IMR-90 (cell line): ENCODE results near the gene ZBTB32. TPM values are rescaled to one million over a fixed set of nuclear protein-coding genes. Genes with fewer than 3 reads are reported as not detected.

Source experiments
- polyA plus RNA-seq, 3 experiments: library from polyadenylated mRNA; depleted of rRNA; stranded (reverse); fragments of >200 nt; gene quantifications; 2 replicates each; pipeline ENCODE4 v1.2.3, GENCODE V29; 2012; ENCODE audit warnings: low replicate concordance in 1 of 3
- total RNA-seq: library from RNA; depleted of rRNA; stranded (reverse); fragments of >200 nt; gene quantifications from 2 replicates; pipeline ENCODE4 v1.2.3, GENCODE V29; 2012; rRNA removed

The ZBTB32 gene
- total and polyA plus RNA-seq, 2 of the 4 experiments (the other 2 are of a cell fraction) = not detected

Other genes starting within 250 kb of the ZBTB32 start
- not detected in 2 replicates for gene KRTDAP, start 214.1 kb upstream of the ZBTB32 start, total RNA-seq
- not detected in 2 replicates for gene KRTDAP, start 214.1 kb upstream of the ZBTB32 start, polyA plus RNA-seq (2012; rRNA removed)
- 0.28 and 0.36 TPM in 2 replicates for gene DMKN, start 190.9 kb upstream of the ZBTB32 start, total RNA-seq
- 2.2 and 2.4 TPM in 2 replicates for gene DMKN, start 190.9 kb upstream of the ZBTB32 start, polyA plus RNA-seq (2012; rRNA removed)
- 0.56 and 0.72 TPM in 2 replicates for gene SBSN, start 176.2 kb upstream of the ZBTB32 start, total RNA-seq
- gene SBSN, start 176.2 kb upstream of the ZBTB32 start, polyA plus RNA-seq (2012; rRNA removed) = 6.4 and 6.9 TPM in 2 replicates
- not detected in 2 replicates for gene GAPDHS, start 171.1 kb upstream of the ZBTB32 start, total RNA-seq
- gene GAPDHS, start 171.1 kb upstream of the ZBTB32 start, polyA plus RNA-seq (2012; rRNA removed) = not detected in 2 replicates
- 59.2 and 67.6 TPM in 2 replicates for gene TMEM147, start 158.9 kb upstream of the ZBTB32 start, total RNA-seq
- 108 and 132 TPM in 2 replicates for gene TMEM147, start 158.9 kb upstream of the ZBTB32 start, polyA plus RNA-seq (2012; rRNA removed)
- not detected in 2 replicates for gene ATP4A, start 140.9 kb upstream of the ZBTB32 start, total RNA-seq
- gene ATP4A, start 140.9 kb upstream of the ZBTB32 start, polyA plus RNA-seq (2012; rRNA removed) = not detected in 2 replicates
- not detected in 2 replicates for gene PMIS2, start 118.4 kb upstream of the ZBTB32 start, total RNA-seq
- not detected in 2 replicates for gene PMIS2, start 118.4 kb upstream of the ZBTB32 start, polyA plus RNA-seq (2012; rRNA removed)
- gene HAUS5, start 91.8 kb upstream of the ZBTB32 start, total RNA-seq = 3.1 and 3.4 TPM in 2 replicates
- 6.2 and 6.4 TPM in 2 replicates for gene HAUS5, start 91.8 kb upstream of the ZBTB32 start, polyA plus RNA-seq (2012; rRNA removed)
- 19.0 and 20.6 TPM in 2 replicates for gene RBM42, start 75.5 kb upstream of the ZBTB32 start, total RNA-seq
- 41.5 and 53.9 TPM in 2 replicates for gene RBM42, start 75.5 kb upstream of the ZBTB32 start, polyA plus RNA-seq (2012; rRNA removed)
- gene ETV2, start 62.8 kb upstream of the ZBTB32 start, total RNA-seq = 0.28 TPM in 1 of 2 replicates, not detected in the other
- gene ETV2, start 62.8 kb upstream of the ZBTB32 start, polyA plus RNA-seq (2012; rRNA removed) = 1.2 and 1.4 TPM in 2 replicates
- 913 and 983 TPM in 2 replicates for gene COX6B1, start 56.2 kb upstream of the ZBTB32 start, total RNA-seq
- 824 and 914 TPM in 2 replicates for gene COX6B1, start 56.2 kb upstream of the ZBTB32 start, polyA plus RNA-seq (2012; rRNA removed)
- not detected in 2 replicates for gene UPK1A, start 38.0 kb upstream of the ZBTB32 start, total RNA-seq
- gene UPK1A, start 38.0 kb upstream of the ZBTB32 start, polyA plus RNA-seq (2012; rRNA removed) = 0.20 and 0.21 TPM in 2 replicates
- gene KMT2B, start 13.4 kb downstream of the ZBTB32 start, total RNA-seq = 1.9 and 3.0 TPM in 2 replicates
- gene KMT2B, start 13.4 kb downstream of the ZBTB32 start, polyA plus RNA-seq (2012; rRNA removed) = 27.5 and 30.7 TPM in 2 replicates
- 0.72 and 2.8 TPM in 2 replicates for gene IGFLR1, start 37.9 kb downstream of the ZBTB32 start, total RNA-seq
- gene IGFLR1, start 37.9 kb downstream of the ZBTB32 start, polyA plus RNA-seq (2012; rRNA removed) = 2.7 and 3.8 TPM in 2 replicates
- gene U2AF1L4, start 40.9 kb downstream of the ZBTB32 start, total RNA-seq = 6.1 and 8.1 TPM in 2 replicates
- gene U2AF1L4, start 40.9 kb downstream of the ZBTB32 start, polyA plus RNA-seq (2012; rRNA removed) = 15.0 and 15.6 TPM in 2 replicates
- gene PSENEN, start 41.1 kb downstream of the ZBTB32 start, total RNA-seq = 8.6 and 9.0 TPM in 2 replicates
- 47.0 and 59.1 TPM in 2 replicates for gene PSENEN, start 41.1 kb downstream of the ZBTB32 start, polyA plus RNA-seq (2012; rRNA removed)
- 12.7 and 12.8 TPM in 2 replicates for gene LIN37, start 44.0 kb downstream of the ZBTB32 start, total RNA-seq
- gene LIN37, start 44.0 kb downstream of the ZBTB32 start, polyA plus RNA-seq (2012; rRNA removed) = 17.2 and 23.1 TPM in 2 replicates
- gene HSPB6, start 52.5 kb downstream of the ZBTB32 start, total RNA-seq = 5.7 and 6.9 TPM in 2 replicates
- gene HSPB6, start 52.5 kb downstream of the ZBTB32 start, polyA plus RNA-seq (2012; rRNA removed) = 188 and 206 TPM in 2 replicates
- 3.3 and 5.4 TPM in 2 replicates for gene PROSER3, start 53.6 kb downstream of the ZBTB32 start, total RNA-seq
- 17.9 and 21.8 TPM in 2 replicates for gene PROSER3, start 53.6 kb downstream of the ZBTB32 start, polyA plus RNA-seq (2012; rRNA removed)
- gene ARHGAP33, start 71.0 kb downstream of the ZBTB32 start, total RNA-seq = 0.28 and 0.72 TPM in 2 replicates
- gene ARHGAP33, start 71.0 kb downstream of the ZBTB32 start, polyA plus RNA-seq (2012; rRNA removed) = 11.9 and 16.3 TPM in 2 replicates
- not detected in 2 replicates for gene PRODH2, start 108.3 kb downstream of the ZBTB32 start, total RNA-seq
- not detected in 2 replicates for gene PRODH2, start 108.3 kb downstream of the ZBTB32 start, polyA plus RNA-seq (2012; rRNA removed)
- not detected in 2 replicates for gene NPHS1, start 147.9 kb downstream of the ZBTB32 start, total RNA-seq
- gene NPHS1, start 147.9 kb downstream of the ZBTB32 start, polyA plus RNA-seq (2012; rRNA removed) = not detected in 2 replicates
- not detected in 2 replicates for gene KIRREL2, start 152.4 kb downstream of the ZBTB32 start, total RNA-seq
- gene KIRREL2, start 152.4 kb downstream of the ZBTB32 start, polyA plus RNA-seq (2012; rRNA removed) = 0.04 TPM in 1 of 2 replicates, not detected in the other
- 4.7 and 6.7 TPM in 2 replicates for gene APLP1, start 164.0 kb downstream of the ZBTB32 start, total RNA-seq
- 41.0 and 44.3 TPM in 2 replicates for gene APLP1, start 164.0 kb downstream of the ZBTB32 start, polyA plus RNA-seq (2012; rRNA removed)
- gene NFKBID, start 196.0 kb downstream of the ZBTB32 start, total RNA-seq = 1.1 and 1.4 TPM in 2 replicates
- 12.3 and 13.3 TPM in 2 replicates for gene NFKBID, start 196.0 kb downstream of the ZBTB32 start, polyA plus RNA-seq (2012; rRNA removed)
- gene HCST, start 198.0 kb downstream of the ZBTB32 start, total RNA-seq = not detected in 2 replicates
- 0.93 and 1.5 TPM in 2 replicates for gene HCST, start 198.0 kb downstream of the ZBTB32 start, polyA plus RNA-seq (2012; rRNA removed)
- not detected in 2 replicates for gene TYROBP, start 203.7 kb downstream of the ZBTB32 start, total RNA-seq
- not detected in 2 replicates for gene TYROBP, start 203.7 kb downstream of the ZBTB32 start, polyA plus RNA-seq (2012; rRNA removed)
- 0.36 and 0.56 TPM in 2 replicates for gene LRFN3, start 231.8 kb downstream of the ZBTB32 start, total RNA-seq
- gene LRFN3, start 231.8 kb downstream of the ZBTB32 start, polyA plus RNA-seq (2012; rRNA removed) = 4.8 TPM in 2 replicates